OCI-LY1 (cell line): Measurements from ENCODE around the gene BPIFB6.

Source experiments
- CTCF ChIP-seq: fragments of 200-600 bp; sonication (generic), shearing (Covaris generic); IDR thresholded peaks from 2 replicates; pipeline ENCODE4 v1.5.1; 2017; ENCODE audit warnings: mild to moderate bottlenecking, antibody characterized with exemption, low read length, moderate library complexity, mixed read lengths
- EZH2 ChIP-seq: fragments of 200-600 bp; sonication (generic), shearing (Covaris generic); IDR thresholded peaks from 2 replicates; pipeline ENCODE4 v1.8.0; 2017; ENCODE audit warnings: borderline replicate concordance, mixed run types, mild to moderate bottlenecking, antibody characterized with exemption, low read length, moderate library complexity, mixed read lengths

DNA sequence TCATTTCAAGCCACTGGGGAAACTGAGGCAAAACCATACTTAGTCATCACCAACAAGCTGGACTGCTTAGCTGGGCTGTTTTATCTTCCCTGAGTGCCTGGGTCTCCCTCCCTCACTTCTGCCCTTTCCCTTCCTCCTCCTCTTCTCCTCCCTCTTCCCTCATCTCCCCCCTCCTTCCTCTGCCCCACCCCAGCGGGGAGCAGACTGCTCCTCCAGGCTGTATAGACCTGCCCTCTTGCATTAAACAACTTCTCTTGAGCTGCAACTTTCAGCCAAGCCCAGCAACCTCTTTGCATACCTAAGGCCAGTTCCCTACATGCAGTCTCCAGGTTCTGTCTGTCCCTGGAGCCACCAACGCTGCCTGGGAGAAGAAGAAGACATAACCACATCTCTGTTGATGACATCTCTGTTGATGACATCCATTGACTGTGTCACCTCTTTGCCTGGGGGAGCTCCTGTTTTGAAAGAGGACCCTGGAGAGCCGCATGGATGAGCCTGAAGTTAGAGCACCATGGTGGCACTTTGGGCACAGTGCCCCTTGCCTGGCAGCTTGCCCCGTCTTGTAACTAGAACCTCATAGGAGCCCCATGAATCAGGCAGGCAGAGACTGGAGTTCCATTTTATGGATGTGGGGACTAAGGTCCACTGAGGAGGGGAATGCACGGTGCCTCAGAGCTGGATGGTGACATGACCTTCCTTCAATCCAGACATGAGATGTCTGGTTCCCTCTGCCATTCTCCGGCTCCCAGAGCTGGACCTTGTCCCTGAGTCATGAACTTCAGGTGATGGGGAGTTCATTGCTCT, 7.8 kb upstream of the BPIFB6 start:
- no peak for TF ChIP-seq CTCF
- TF ChIP-seq EZH2, result no peak
